ENCODE data around the gene IFI27.

IFI27 gene

GRCh38 chr14:94099006-94099405 is 11.5 kb upstream of the IFI27 start:
- H3K4me3 ChIP-seq (replicated peaks; ENCODE audit: low read depth, low read length), result no peak overlapping the region
- no peaks in the 10 kb centered on the region for H3K27me3 ChIP-seq (replicated peaks; ENCODE audit: control insufficient read depth, insufficient read depth, low read length)
- no peak for TF ChIP-seq CTCF (IDR thresholded peaks at IDR 0.05; ENCODE audit: insufficient read depth, low read length, poor library complexity, severe bottlenecking)
- no peaks in the 10 kb centered on the region for H3K36me3 ChIP-seq (ENCODE audit: control insufficient read depth, insufficient read depth, low read length)
- no peak for DNase-seq (ENCODE audit: extremely low read depth, insufficient read length)

GRCh38 chr14:94100847-94101246 is 9.7 kb upstream of the IFI27 start:
- no peak for DNase-seq (ENCODE audit: extremely low read depth, insufficient read length)
- no peak overlapping the region for H3K4me3 ChIP-seq (replicated peaks; ENCODE audit: low read depth, low read length)
- H3K36me3 ChIP-seq (ENCODE audit: control insufficient read depth, insufficient read depth, low read length), result no peaks in the 10 kb centered on the region
- no peak for TF ChIP-seq CTCF (IDR thresholded peaks at IDR 0.05; ENCODE audit: insufficient read depth, low read length, poor library complexity, severe bottlenecking)
- H3K27me3 ChIP-seq (replicated peaks; ENCODE audit: control insufficient read depth, insufficient read depth, low read length), result no peaks in the 10 kb centered on the region

GRCh38 chr14:94101748-94102147 is 8.8 kb upstream of the IFI27 start:
- DNase-seq (ENCODE audit: extremely low read depth, insufficient read length), result no peak
- Histone ChIP-seq H3K4me3 (replicated peaks; ENCODE audit: low read depth, low read length) (no peak overlapping the region), H3K36me3 (ENCODE audit: control insufficient read depth, insufficient read depth, low read length) (no peaks in the 10 kb centered on the region), H3K27me3 (replicated peaks; ENCODE audit: control insufficient read depth, insufficient read depth, low read length) (no peaks in the 10 kb centered on the region)
- TF ChIP-seq CTCF (IDR thresholded peaks at IDR 0.05; ENCODE audit: insufficient read depth, low read length, poor library complexity, severe bottlenecking), result no peak

GRCh38 chr14:94102768-94103482 is 7.6 kb upstream of the IFI27 start:
- Histone ChIP-seq H3K4me3 (replicated peaks; ENCODE audit: low read depth, low read length) (no peak overlapping the region), H3K27me3 (replicated peaks; ENCODE audit: control insufficient read depth, insufficient read depth, low read length) (no peaks in the 10 kb centered on the region), H3K36me3 (ENCODE audit: control insufficient read depth, insufficient read depth, low read length) (no peaks in the 10 kb centered on the region)
- no peak for TF ChIP-seq CTCF (IDR thresholded peaks at IDR 0.05; ENCODE audit: insufficient read depth, low read length, poor library complexity, severe bottlenecking)
- no peak for DNase-seq (ENCODE audit: extremely low read depth, insufficient read length)

- H3K27me3 ChIP-seq (replicated peaks; ENCODE audit: control insufficient read depth, insufficient read depth, low read length), result no peaks in the 10 kb centered on the region
- H3K4me3 ChIP-seq (replicated peaks; ENCODE audit: low read depth, low read length), result no peak overlapping the region
- DNase-seq (ENCODE audit: extremely low read depth, insufficient read length), result no peak
- no peak for TF ChIP-seq CTCF (IDR thresholded peaks at IDR 0.05; ENCODE audit: insufficient read depth, low read length, poor library complexity, severe bottlenecking)
- H3K36me3 ChIP-seq (ENCODE audit: control insufficient read depth, insufficient read depth, low read length), result no peaks in the 10 kb centered on the region
Measured at GRCh38 chr14:94103554-94104150, 6.9 kb upstream of the IFI27 start.

Measured in GM06990 (cell line).